ENCODE measurements around the gene HEATR5B. TPM values are rescaled to one million over a fixed set of nuclear protein-coding genes. Genes with fewer than 3 reads are reported as not detected.

HEATR5B gene
- total and polyA plus RNA-seq, 10 of the 15 experiments (the other 5 are each of a cell fraction or from before 2014, with no cell fraction given): 4.1 to 34.7 (median 17.7) TPM

DNA sequence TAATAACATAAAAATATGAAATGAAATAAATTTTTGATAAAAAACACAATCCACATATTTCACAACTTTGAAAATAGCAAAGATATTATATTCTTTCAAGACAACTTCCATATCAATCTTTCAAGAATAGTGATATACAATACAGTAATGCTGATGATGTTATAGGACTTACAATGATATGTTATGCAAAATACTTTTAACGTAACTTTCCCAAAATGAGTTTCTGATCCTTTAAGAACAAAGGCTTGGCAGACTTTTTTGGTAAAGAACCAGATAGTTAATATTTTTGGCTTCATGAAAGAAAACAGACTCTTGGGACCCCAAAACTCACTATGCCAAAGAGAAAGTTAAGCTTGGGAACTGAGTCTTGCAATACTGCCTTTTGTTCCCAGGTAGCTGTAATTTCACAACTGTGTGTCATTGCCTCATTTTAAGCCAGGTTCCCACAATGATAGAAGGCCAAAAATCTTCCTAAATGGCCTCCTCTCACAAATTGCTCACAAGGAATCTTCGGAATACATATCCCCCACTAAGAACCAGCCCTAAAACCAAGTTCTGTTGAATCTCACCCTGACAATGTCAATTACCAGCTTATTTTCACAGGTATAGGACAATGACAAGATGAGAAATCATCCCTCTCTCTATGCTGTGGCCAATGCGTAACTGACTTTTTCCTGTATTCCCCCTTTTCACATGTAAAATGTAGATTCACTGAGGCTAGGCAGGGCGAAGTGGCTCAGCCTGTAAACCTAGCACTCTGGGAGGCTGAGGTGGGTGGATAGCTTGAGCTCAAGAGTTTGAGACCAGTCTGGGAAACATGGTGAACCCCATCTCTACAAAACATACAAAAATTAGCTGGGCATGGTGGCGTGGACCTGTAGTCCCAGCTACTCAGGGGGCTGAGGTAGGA, 63.0 kb downstream of the HEATR5B start (continued):
- no peak for TF ChIP-seq BRCA1 (IDR thresholded peaks at IDR 0.05; ENCODE audit: low read depth, low read length)
- TF ChIP-seq, protein P1, sequence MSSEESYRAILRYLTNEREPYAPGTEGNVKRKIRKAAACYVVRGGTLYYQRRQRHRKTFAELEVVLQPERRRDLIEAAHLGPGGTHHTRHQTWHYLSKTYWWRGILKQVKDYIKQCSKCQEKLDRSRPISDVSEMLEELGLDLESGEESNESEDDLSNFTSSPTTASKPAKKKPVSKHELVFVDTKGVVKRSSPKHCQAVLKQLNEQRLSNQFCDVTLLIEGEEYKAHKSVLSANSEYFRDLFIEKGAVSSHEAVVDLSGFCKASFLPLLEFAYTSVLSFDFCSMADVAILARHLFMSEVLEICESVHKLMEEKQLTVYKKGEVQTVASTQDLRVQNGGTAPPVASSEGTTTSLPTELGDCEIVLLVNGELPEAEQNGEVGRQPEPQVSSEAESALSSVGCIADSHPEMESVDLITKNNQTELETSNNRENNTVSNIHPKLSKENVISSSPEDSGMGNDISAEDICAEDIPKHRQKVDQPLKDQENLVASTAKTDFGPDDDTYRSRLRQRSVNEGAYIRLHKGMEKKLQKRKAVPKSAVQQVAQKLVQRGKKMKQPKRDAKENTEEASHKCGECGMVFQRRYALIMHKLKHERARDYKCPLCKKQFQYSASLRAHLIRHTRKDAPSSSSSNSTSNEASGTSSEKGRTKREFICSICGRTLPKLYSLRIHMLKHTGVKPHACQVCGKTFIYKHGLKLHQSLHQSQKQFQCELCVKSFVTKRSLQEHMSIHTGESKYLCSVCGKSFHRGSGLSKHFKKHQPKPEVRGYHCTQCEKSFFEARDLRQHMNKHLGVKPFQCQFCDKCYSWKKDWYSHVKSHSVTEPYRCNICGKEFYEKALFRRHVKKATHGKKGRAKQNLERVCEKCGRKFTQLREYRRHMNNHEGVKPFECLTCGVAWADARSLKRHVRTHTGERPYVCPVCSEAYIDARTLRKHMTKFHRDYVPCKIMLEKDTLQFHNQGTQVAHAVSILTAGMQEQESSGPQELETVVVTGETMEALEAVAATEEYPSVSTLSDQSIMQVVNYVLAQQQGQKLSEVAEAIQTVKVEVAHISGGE (CRISPR knock-in tag; IDR thresholded peaks at IDR 0.05): no peak

GRCh38 chr2:37020212-37020886, 63.8 kb downstream of the HEATR5B start:
- WGBS (ENCODE audit: insufficient coverage, insufficient replicate concordance, low lambda C conversion rate, missing lambda C conversion rate): 94% methylated on average over 5 of the region's 5 CpGs
- no peak overlapping the region for H3K9ac ChIP-seq (ENCODE audit: control insufficient read depth, insufficient read depth, low read length)
- no peaks in the 10 kb centered on the region for H3K4me1 ChIP-seq (ENCODE audit: control insufficient read depth, insufficient read depth, low read length)
- ChIA-PET SMC1A (ENCODE audit: uncharacterized antibody, unreplicated experiment) (interaction anchor here (1.0 kb wide), 1 partner anchor 67 kb away, joined by 3 read pairs; no protein-coding TSS in a partner anchor), POLR2A (interaction anchor here (0.6 kb wide), 1 partner anchor 17 kb away, joined by 3 read pairs; no protein-coding TSS in a partner anchor), CTCF (interaction anchor here (0.6 kb wide), 1 partner anchor 491 kb away, joined by 3 read pairs; no protein-coding TSS in a partner anchor), RAD21 (ENCODE audit: unreplicated experiment) (no interaction called here)
- H3K4me3 ChIP-seq: no peak overlapping the region
- TF ChIP-seq SUZ12 (IDR thresholded peaks at IDR 0.05; ENCODE audit: unreplicated experiment) (no peak), E2F8 (IDR thresholded peaks at IDR 0.05; ENCODE audit: low read depth, partially characterized antibody) (no peak), HDAC2 (IDR thresholded peaks at IDR 0.05) (no peak)
- H3K9me3 ChIP-seq (replicated peaks; ENCODE audit: control insufficient read depth, insufficient read depth, low read length): no peaks in the 10 kb centered on the region
- intact Hi-C loops (cut with micrococcal nuclease; ENCODE audit: unreplicated experiment): no loop called here
- H3K27me3 ChIP-seq (replicated peaks in 1 of 2; ENCODE audit: control insufficient read depth in 2 of 2, insufficient read depth in 2 of 2, low read length in 1 of 2): no peaks in the 10 kb centered on the region
- no peak overlapping the region for H2AFZ ChIP-seq (ENCODE audit: control insufficient read depth, low read depth, low read length)
- in situ Hi-C loops (cut with MboI): no loop called here
- peaks cover 0 to 11% of the 10 kb centered on the region in 2 experiments; a peak in 3 of 4 replicates for H3K36me3 ChIP-seq (ENCODE audit: control insufficient read depth in 2 of 2, insufficient read depth in 2 of 2, low read length in 1 of 2)
- DNase-seq (ENCODE audit: low read depth, low spot score): no peak
- H4K20me1 ChIP-seq (ENCODE audit: control insufficient read depth, insufficient read depth): no peaks in the 10 kb centered on the region
- no peak for ATAC-seq
- BruUV-seq (replicated peaks): no TSS peak
- no peaks in the 10 kb centered on the region for H3K79me2 ChIP-seq (ENCODE audit: control insufficient read depth, insufficient read depth, low read length)
- H3K27ac ChIP-seq (ENCODE audit: control insufficient read depth, insufficient read depth): no peak overlapping the region
- no peak overlapping the region for H3K4me2 ChIP-seq (ENCODE audit: control insufficient read depth, insufficient read depth)
- no peak for FAIRE-seq

Measured in GM12878 (cell line).